HL-60 (cell line): ENCODE measurements around the gene OPRL1.

ENCODE experiments used
- CTCF ChIP-seq: IDR thresholded peaks from one replicate; pipeline ENCODE4 v1.5.1; 2011; ENCODE audit warnings: low read length, control low read depth, inconsistent platforms; ENCODE audit not compliant: insufficient read depth
- POLR2AphosphoS5 ChIP-seq: IDR thresholded peaks from 2 replicates; pipeline ENCODE4 v1.6.1; 2012; ENCODE audit warnings: low read depth
- REST ChIP-seq: IDR thresholded peaks from 2 replicates; pipeline ENCODE4 v1.6.1; 2012; ENCODE audit warnings: low read depth; ENCODE audit not compliant: insufficient replicate concordance

- TF ChIP-seq CTCF (no peak), POLR2AphosphoS5 (no peak), REST (no peak)
Measured at GRCh38 chr20:64044484-64045247, 35.2 kb upstream of the OPRL1 start.
